Tibial nerve (tissue), 3 donors: ENCODE results near the gene SEC14L5.

Experiments
- POLR2A ChIP-seq, 2 donors: fragments of 450-650 bp; IDR thresholded peaks; one replicate each; pipeline ENCODE4 v1.6.1; 2017; ENCODE audit warnings: antibody characterized with exemption in 2 of 2, mild to moderate bottlenecking in 2 of 2, moderate library complexity in 2 of 2
- TF ChIP-seq, protein P1 (sequence below), 5 experiments: fragments of 200-600 bp in 3 of 5; fragments of 450-650 bp in 2 of 5; sonication (generic) in 3 of 5; IDR thresholded peaks; one replicate each; pipeline ENCODE4 v1.5.1; 2016 to 2019; ENCODE audit warnings: antibody characterized with exemption in 5 of 5, mild to moderate bottlenecking in 3 of 5, moderate library complexity in 2 of 5

DNA sequence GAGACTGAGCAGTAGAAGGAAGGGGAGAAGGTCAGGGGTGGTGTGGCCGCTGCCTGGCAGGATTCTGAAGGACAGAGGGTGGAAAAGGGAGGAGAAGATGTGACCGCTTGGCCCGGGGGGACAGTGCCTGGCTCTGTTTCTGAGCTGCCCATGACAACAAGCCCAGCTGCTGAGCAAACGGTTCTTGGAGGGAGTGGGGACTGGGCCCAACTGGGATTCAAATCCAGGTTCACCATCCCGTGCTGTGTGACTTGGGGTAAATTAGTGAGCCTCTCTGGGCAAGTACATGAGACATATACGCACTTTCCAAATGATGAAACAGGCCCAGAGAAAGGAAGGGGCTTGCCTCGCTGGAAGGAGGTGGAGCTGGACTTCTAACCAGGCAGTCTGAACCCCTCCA lies 23.3 kb downstream of the SEC14L5 start:
- TF ChIP-seq, protein P1, sequence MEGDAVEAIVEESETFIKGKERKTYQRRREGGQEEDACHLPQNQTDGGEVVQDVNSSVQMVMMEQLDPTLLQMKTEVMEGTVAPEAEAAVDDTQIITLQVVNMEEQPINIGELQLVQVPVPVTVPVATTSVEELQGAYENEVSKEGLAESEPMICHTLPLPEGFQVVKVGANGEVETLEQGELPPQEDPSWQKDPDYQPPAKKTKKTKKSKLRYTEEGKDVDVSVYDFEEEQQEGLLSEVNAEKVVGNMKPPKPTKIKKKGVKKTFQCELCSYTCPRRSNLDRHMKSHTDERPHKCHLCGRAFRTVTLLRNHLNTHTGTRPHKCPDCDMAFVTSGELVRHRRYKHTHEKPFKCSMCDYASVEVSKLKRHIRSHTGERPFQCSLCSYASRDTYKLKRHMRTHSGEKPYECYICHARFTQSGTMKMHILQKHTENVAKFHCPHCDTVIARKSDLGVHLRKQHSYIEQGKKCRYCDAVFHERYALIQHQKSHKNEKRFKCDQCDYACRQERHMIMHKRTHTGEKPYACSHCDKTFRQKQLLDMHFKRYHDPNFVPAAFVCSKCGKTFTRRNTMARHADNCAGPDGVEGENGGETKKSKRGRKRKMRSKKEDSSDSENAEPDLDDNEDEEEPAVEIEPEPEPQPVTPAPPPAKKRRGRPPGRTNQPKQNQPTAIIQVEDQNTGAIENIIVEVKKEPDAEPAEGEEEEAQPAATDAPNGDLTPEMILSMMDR (IDR thresholded peaks at IDR 0.05), result no peak
- TF ChIP-seq POLR2A (IDR thresholded peaks at IDR 0.05), result no peak
